Astrocyte (in vitro differentiated cells and primary cell): ENCODE data around the gene CALML5. TPM values are rescaled to one million over a fixed set of nuclear protein-coding genes. Genes with fewer than 3 reads are reported as not detected.
"Not testable (repeated sequence)": the region's sequence is repeated elsewhere in the genome, so short reads cannot be mapped to it uniquely, and the experiment has no call there.

Source experiments
- DNase-seq: peaks from one replicate; pipeline ENCODE4 v3.0.0-alpha.2; 2010; ENCODE audit warnings: low read depth
- FAIRE-seq: peaks from 2 replicates; lab custom pipeline; 2011; peaks lifted over from hg19 to GRCh38; lab: Jason Lieb, UNC
- H2AFZ ChIP-seq: 2 replicates; pipeline ENCODE4 v1.6.0; 2012; ENCODE audit warnings: low read depth, low read length, inconsistent platforms
- H3K27ac ChIP-seq: 2 replicates; pipeline ENCODE4 v1.5.1; 2011; ENCODE audit warnings: low read depth, low read length, inconsistent platforms
- H3K27me3 ChIP-seq: 2 replicates; pipeline ENCODE4 v1.6.0; 2011; ENCODE audit warnings: low read length, inconsistent platforms; ENCODE audit not compliant: insufficient read depth
- H3K36me3 ChIP-seq: 2 replicates; pipeline ENCODE4 v1.5.1; 2011; ENCODE audit warnings: low read length, inconsistent platforms; ENCODE audit not compliant: insufficient read depth
- H3K4me1 ChIP-seq: 2 replicates; pipeline ENCODE4 v1.5.1; 2011; ENCODE audit warnings: low read length, inconsistent platforms; ENCODE audit not compliant: insufficient read depth
- H3K4me2 ChIP-seq: 2 replicates; pipeline ENCODE4 v1.6.0; 2012; ENCODE audit warnings: low read length, inconsistent platforms
- H3K4me3 ChIP-seq: 2 replicates; pipeline ENCODE4 v1.5.1; 2011; ENCODE audit warnings: low read depth, mild to moderate bottlenecking, low read length, inconsistent platforms; ENCODE audit not compliant: insufficient read depth
- H3K79me2 ChIP-seq: 2 replicates; pipeline ENCODE4 v1.6.0; 2012; ENCODE audit warnings: mild to moderate bottlenecking, low read length, inconsistent platforms; ENCODE audit not compliant: insufficient read depth
- H3K9ac ChIP-seq: 2 replicates; pipeline ENCODE4 v1.6.0; 2012; ENCODE audit warnings: mild to moderate bottlenecking, low read length, inconsistent platforms
- H3K9me3 ChIP-seq: 2 replicates; pipeline ENCODE4 v1.5.1; 2012; ENCODE audit warnings: low read depth, mild to moderate bottlenecking, low read length, inconsistent platforms; ENCODE audit not compliant: insufficient read depth
- H4K20me1 ChIP-seq: 2 replicates; pipeline ENCODE4 v1.6.0; 2012; ENCODE audit warnings: low read length, inconsistent platforms; ENCODE audit not compliant: insufficient read depth
- H3K27ac Mint-ChIP-seq: one replicate; pipeline ENCODE4 v1.8.0; 2021; ENCODE audit warnings: mild to moderate bottlenecking, mixed read lengths; ENCODE audit not compliant: unreplicated experiment
- H3K27me3 Mint-ChIP-seq: one replicate; pipeline ENCODE4 v1.8.0; 2021; ENCODE audit warnings: low read depth, mixed read lengths; ENCODE audit not compliant: unreplicated experiment
- H3K36me3 Mint-ChIP-seq: one replicate; pipeline ENCODE4 v1.8.0; 2021; ENCODE audit warnings: low read depth, mixed read lengths; ENCODE audit not compliant: unreplicated experiment
- H3K4me1 Mint-ChIP-seq: one replicate; pipeline ENCODE4 v1.8.0; 2021; ENCODE audit warnings: low read depth, mixed read lengths; ENCODE audit not compliant: unreplicated experiment
- H3K4me3 Mint-ChIP-seq: one replicate; pipeline ENCODE4 v1.8.0; 2021; ENCODE audit warnings: mild to moderate bottlenecking, moderate library complexity, mixed read lengths; ENCODE audit not compliant: unreplicated experiment
- H3K9me3 Mint-ChIP-seq: one replicate; pipeline ENCODE4 v1.8.0; 2021; ENCODE audit warnings: mild to moderate bottlenecking, mixed read lengths; ENCODE audit not compliant: unreplicated experiment
- EZH2 ChIP-seq: IDR thresholded peaks from 2 replicates; pipeline ENCODE4 v1.6.1; 2012; ENCODE audit warnings: mild to moderate bottlenecking, low read length, inconsistent platforms; ENCODE audit not compliant: insufficient read depth
- total RNA-seq: library from RNA; stranded (reverse); gene quantifications from 2 replicates; pipeline ENCODE4 v1.2.1, GENCODE V29; 2021
- TF ChIP-seq, protein P1 (sequence below): IDR thresholded peaks from 2 replicates; pipeline ENCODE4 v1.5.1; 2011; ENCODE audit warnings: low read depth, mild to moderate bottlenecking, inconsistent platforms, low read length, moderate library complexity; ENCODE audit not compliant: insufficient read depth

The CALML5 gene
- total RNA-seq, 1 donor from 2014 or later, result not detected

DNA sequence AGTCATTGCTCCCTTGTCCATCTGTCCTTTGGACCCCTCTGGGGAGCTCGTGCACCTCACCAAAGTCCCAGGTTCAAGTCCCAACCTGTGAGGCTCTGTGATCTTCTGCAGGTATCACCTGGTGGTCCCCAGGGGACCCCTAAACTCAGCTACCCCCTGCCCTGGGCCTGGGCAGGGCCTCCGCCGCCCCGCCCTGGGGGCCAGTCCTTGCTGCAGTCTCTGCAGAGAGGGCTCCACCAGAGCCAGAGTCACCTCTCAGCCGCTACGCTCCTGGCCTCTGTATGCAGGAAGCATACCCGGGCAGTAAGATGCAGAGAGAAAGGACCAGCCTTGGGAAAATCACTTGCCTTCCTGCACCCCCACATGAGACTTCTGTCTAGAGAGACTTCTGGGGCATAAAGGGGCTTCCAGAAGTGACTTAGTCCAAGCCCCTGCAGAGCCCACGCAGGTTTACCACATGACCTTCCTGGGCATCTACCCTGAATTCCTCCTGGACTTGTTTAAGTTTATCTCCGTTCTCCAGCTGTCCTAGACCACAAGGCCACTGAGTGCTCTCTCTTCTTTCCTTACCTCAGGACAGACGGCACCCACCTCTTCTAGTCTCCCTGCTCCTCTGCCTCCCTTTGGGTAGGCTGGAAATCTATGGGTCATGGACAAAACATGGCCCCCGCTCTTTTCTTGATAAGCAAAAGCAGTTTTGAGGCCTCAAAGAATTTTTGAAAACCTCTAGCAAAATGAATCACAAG, 21.2 kb downstream of the CALML5 start:
- H3K27me3 Mint-ChIP-seq, result peaks cover 25% of the 10 kb centered on the region
- H3K36me3 Mint-ChIP-seq, result peaks cover 2% of the 10 kb centered on the region
- Histone ChIP-seq H3K27ac (no peak overlapping the region), H3K4me2 (no peak overlapping the region), H4K20me1 (no peaks in the 10 kb centered on the region), H3K4me3 (no peak overlapping the region), H3K9me3 (no peaks in the 10 kb centered on the region), H3K79me2 (no peaks in the 10 kb centered on the region), H3K36me3 (no peaks in the 10 kb centered on the region), H3K9ac (no peak overlapping the region), H2AFZ (no peak overlapping the region), H3K4me1 (no peaks in the 10 kb centered on the region), H3K27me3 (no peaks in the 10 kb centered on the region)
- peaks cover 1% of the 10 kb centered on the region for H3K9me3 Mint-ChIP-seq
- H3K4me1 Mint-ChIP-seq, result peaks cover 3% of the 10 kb centered on the region
- FAIRE-seq, result no peak
- no peak for TF ChIP-seq EZH2
- TF ChIP-seq, protein P1, sequence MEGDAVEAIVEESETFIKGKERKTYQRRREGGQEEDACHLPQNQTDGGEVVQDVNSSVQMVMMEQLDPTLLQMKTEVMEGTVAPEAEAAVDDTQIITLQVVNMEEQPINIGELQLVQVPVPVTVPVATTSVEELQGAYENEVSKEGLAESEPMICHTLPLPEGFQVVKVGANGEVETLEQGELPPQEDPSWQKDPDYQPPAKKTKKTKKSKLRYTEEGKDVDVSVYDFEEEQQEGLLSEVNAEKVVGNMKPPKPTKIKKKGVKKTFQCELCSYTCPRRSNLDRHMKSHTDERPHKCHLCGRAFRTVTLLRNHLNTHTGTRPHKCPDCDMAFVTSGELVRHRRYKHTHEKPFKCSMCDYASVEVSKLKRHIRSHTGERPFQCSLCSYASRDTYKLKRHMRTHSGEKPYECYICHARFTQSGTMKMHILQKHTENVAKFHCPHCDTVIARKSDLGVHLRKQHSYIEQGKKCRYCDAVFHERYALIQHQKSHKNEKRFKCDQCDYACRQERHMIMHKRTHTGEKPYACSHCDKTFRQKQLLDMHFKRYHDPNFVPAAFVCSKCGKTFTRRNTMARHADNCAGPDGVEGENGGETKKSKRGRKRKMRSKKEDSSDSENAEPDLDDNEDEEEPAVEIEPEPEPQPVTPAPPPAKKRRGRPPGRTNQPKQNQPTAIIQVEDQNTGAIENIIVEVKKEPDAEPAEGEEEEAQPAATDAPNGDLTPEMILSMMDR, result no peak
- H3K27ac Mint-ChIP-seq, result no peak overlapping the region
- H3K4me3 Mint-ChIP-seq, result no peak overlapping the region
- no peak for DNase-seq

DNA sequence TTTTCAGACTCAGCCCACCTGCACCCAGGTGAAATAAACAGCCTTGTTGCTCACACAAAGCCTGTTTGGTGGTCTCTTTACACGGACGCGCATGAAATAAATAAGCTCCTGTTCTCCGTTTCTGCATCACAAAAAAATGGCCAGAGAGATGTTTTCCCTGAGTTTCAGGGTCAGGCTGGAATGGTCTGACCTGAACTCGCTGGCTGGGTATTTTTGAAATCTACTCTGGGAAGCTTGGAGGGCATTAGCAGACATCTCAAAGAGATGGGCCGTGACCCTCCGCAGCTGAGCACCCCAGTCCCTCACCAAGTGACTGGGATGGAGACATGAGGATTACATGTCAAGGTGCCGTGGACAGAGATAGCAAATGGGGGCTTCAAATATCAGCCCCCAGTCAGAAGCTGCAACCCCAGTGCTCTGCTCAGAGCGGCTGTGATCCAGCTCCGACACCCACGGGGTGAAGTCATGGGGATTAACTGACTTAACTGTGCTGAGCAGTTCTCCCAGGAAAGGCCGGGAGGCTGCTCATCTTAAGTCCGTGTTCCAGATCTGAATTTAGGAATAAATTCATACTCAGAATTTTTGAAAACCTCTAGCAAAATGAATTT, 22.3 kb downstream of the CALML5 start:
- TF ChIP-seq, protein P1, result no peak
- TF ChIP-seq EZH2, result no peak
- H3K4me1 ChIP-seq, result no peaks in the 10 kb centered on the region
- DNase-seq (no peak), FAIRE-seq (no peak)
- Mint-ChIP-seq H3K27ac (no peak overlapping the region), H3K4me1 (peaks cover 3% of the 10 kb centered on the region), H3K4me3 (no peak overlapping the region), H3K9me3 (peaks cover 5% of the 10 kb centered on the region), H3K36me3 (peaks cover 2% of the 10 kb centered on the region), H3K27me3 (peaks cover 21% of the 10 kb centered on the region)
- no peak overlapping the region for H3K4me2 ChIP-seq
- H2AFZ ChIP-seq, result no peak overlapping the region
- no peaks in the 10 kb centered on the region for H3K79me2 ChIP-seq
- no peak overlapping the region for H3K27ac ChIP-seq
- H3K4me3 ChIP-seq, result no peak overlapping the region
- no peaks in the 10 kb centered on the region for H3K27me3 ChIP-seq
- no peaks in the 10 kb centered on the region for H4K20me1 ChIP-seq
- H3K9ac ChIP-seq, result no peak overlapping the region
- no peaks in the 10 kb centered on the region for H3K9me3 ChIP-seq
- no peaks in the 10 kb centered on the region for H3K36me3 ChIP-seq

DNA sequence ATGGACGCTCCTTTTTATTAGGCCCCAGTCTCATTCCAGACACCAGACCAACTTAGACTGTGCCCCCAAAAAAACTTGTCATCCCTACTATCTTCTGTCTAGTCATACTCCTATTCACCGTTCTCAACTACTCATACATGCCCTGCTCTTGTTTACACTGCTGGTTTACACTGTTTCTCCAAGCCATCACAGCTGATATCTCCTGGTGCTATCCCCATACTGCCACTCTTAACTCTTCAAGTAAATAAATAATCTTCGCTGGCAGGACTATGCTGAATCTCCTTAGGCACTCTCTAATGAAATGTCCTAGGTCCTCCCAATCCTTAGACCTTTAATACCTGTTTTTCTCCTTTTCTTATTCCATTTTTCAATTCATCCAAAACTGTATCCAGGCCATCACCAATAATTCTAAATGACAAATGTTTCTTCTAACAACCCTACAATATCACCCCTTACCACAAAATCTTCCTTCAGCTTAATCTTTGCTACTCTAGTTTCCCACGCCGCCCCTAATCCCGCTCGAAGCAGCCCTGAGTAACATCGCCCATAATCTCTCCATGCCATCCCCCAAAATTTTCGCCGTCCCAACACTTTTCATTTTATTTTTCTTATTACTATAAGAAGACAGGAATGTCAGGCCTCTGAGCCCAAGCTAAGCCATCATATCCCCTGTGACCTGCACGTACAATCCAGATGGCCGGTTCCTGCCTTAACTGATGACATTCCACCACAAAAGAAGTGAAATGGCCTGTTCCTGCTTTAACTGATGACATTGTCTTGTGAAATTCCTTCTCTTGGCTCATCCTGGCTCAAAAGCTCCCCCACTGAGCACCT, 23.2 kb downstream of the CALML5 start:
- H3K4me3 Mint-ChIP-seq, H3K36me3 ChIP-seq, H3K4me1 Mint-ChIP-seq, H3K36me3 Mint-ChIP-seq, H3K9me3 Mint-ChIP-seq, H3K27me3 ChIP-seq, H3K27ac ChIP-seq, H2AFZ ChIP-seq, H3K4me1 ChIP-seq, H3K27ac Mint-ChIP-seq, H3K79me2 ChIP-seq, FAIRE-seq, H3K9ac ChIP-seq, DNase-seq, H3K4me3 ChIP-seq, H3K9me3 ChIP-seq, H3K4me2 ChIP-seq, H4K20me1 ChIP-seq: not testable (repeated sequence)
- H3K27me3 Mint-ChIP-seq, result peaks cover 13% of the 10 kb centered on the region

DNA sequence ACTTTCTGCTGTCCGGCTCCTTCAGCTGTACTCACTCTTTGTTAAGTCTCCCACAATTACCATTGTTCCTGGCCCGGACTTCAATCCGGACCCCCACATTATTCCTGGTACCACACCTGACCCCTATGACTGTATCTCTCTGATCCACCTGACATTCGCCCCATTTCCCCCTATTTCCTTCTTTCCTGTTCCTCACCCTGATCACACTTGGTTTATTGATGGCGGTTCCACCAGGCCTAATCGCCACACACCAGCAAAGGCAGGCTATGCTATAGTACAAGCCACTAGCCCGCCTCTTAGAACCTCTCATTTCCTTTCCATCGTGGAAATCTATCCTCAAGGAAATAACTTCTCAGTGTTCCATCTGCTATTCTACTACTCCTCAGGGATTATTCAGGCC, 24.3 kb downstream of the CALML5 start:
- H3K79me2 ChIP-seq, H3K27ac Mint-ChIP-seq, DNase-seq, H3K27me3 ChIP-seq, H3K4me3 Mint-ChIP-seq, H3K27ac ChIP-seq, H3K36me3 Mint-ChIP-seq, H4K20me1 ChIP-seq, H3K4me1 ChIP-seq, H3K9me3 ChIP-seq, H3K36me3 ChIP-seq, H2AFZ ChIP-seq, H3K4me1 Mint-ChIP-seq, H3K9ac ChIP-seq, H3K4me2 ChIP-seq, H3K4me3 ChIP-seq, H3K9me3 Mint-ChIP-seq, FAIRE-seq: not testable (repeated sequence)
- peaks cover 14% of the 10 kb centered on the region for H3K27me3 Mint-ChIP-seq
